Effector memory CD4-positive, alpha-beta T cell (primary cell): ENCODE results near the gene TFPI.

Experiments used
- DNase-seq, 3 donors: peaks; one replicate each; pipeline ENCODE4 v3.0.0-alpha.2; 2020
- H3K27ac ChIP-seq: 2 replicates; pipeline ENCODE4 v1.7.0; 2013; ENCODE audit warnings: mild to moderate bottlenecking, low read length, moderate library complexity; ENCODE audit not compliant: insufficient read depth, poor library complexity, severe bottlenecking
- H3K27me3 ChIP-seq: replicated peaks from 2 replicates; pipeline ENCODE4 v1.7.0; 2013; ENCODE audit warnings: mild to moderate bottlenecking, low read length; ENCODE audit not compliant: insufficient read depth, control insufficient read depth, poor library complexity, severe bottlenecking
- H3K36me3 ChIP-seq: 2 replicates; pipeline ENCODE4 v1.7.0; 2013; ENCODE audit warnings: mild to moderate bottlenecking, low read length, moderate library complexity; ENCODE audit not compliant: control insufficient read depth, insufficient read depth
- H3K4me1 ChIP-seq: 2 replicates; pipeline ENCODE4 v1.7.0; 2013; ENCODE audit warnings: low read length, mild to moderate bottlenecking; ENCODE audit not compliant: control insufficient read depth, insufficient read depth, poor library complexity, severe bottlenecking
- H3K4me3 ChIP-seq: 2 replicates; pipeline ENCODE4 v1.7.0; 2013; ENCODE audit warnings: low read length, low read depth, mild to moderate bottlenecking; ENCODE audit not compliant: insufficient read depth, poor library complexity, severe bottlenecking
- H3K9me3 ChIP-seq: 2 replicates; pipeline ENCODE4 v1.7.0; 2013; ENCODE audit warnings: mild to moderate bottlenecking, low read length, moderate library complexity; ENCODE audit not compliant: control insufficient read depth

TFPI gene

DNA sequence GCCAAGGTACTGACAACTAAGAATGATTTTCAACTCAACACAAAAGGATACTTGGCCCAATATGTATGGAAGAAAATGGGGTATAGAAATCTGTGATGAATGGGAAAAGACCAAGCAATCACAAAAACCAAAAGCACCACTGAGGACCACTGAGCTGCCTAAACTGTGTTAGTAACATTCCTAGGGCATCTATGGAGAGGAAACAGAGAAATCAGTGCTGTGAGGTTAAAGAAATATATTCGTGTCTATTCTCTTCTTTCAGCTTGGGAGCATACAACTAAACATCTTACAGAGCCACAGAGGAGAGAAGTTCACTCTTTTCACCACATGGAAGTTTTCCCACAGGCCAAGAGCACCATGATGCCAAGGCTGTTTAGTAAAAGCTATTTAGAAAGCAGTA, 58.9 kb downstream of the TFPI start:
- Histone ChIP-seq H3K27me3 (no peaks in the 10 kb centered on the region), H3K9me3 (no peaks in the 10 kb centered on the region), H3K36me3 (no peaks in the 10 kb centered on the region), H3K27ac (no peak overlapping the region), H3K4me1 (no peaks in the 10 kb centered on the region), H3K4me3 (no peak overlapping the region)
- DNase-seq: no peak

DNA sequence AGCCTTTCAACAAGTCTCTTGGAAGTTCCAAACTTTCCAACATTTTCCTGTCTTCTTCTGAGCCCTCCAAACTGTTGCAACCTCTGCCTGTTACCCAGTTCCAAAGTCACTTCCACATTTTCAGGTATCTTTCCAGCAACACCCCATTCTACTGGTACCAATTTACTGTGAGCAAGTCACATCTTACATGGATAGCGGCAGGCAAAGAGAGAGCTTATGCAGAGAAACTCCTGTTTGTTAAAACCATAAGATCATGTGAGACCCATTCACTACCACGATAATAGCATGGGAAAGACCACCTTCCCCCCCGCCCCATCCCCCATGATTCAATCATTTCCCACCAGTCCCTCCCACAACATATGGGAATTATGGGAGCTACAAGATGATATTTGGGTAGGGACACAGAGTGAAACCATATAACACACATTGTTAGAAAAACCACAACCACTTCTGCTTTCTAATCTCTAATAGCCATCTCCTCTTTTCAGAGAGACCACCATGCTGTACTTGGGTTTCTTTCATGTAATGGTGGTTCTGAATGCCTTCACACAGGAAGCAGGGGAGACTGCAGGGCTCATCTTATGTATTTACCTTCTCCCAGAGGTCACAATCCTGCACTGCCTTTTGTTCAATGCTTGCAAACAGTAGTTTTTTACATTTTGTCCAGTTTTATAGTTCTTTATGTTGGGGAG, 60.2 kb downstream of the TFPI start:
- Histone ChIP-seq H3K9me3 (no peaks in the 10 kb centered on the region), H3K4me1 (no peaks in the 10 kb centered on the region), H3K27me3 (no peaks in the 10 kb centered on the region), H3K4me3 (no peak overlapping the region), H3K36me3 (no peaks in the 10 kb centered on the region), H3K27ac (no peak overlapping the region)
- DNase-seq: no peak

DNA sequence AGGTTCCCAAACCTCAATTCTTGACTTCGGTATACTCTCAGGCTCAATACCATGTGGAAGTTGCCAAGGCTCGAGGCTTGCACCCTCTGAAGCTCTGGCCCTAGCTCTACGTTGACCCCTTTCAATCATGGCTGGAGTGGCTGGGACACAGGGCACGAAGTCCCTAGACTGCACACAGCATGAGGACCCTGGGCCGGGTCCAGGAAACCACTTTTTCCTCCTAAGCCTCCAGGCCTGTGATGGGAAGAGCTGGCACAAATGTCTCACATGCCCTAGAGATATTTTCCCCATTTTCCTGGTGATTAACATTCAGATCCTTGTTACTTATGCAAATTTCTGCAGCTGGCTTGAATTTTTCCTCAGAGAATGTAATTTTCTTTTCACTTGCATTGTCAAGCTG, 61.1 kb downstream of the TFPI start:
- Histone ChIP-seq H3K36me3 (no peaks in the 10 kb centered on the region), H3K9me3 (no peaks in the 10 kb centered on the region), H3K4me3 (no peak overlapping the region), H3K27me3 (no peaks in the 10 kb centered on the region), H3K27ac (no peak overlapping the region), H3K4me1 (no peaks in the 10 kb centered on the region)
- no peak for DNase-seq

DNA sequence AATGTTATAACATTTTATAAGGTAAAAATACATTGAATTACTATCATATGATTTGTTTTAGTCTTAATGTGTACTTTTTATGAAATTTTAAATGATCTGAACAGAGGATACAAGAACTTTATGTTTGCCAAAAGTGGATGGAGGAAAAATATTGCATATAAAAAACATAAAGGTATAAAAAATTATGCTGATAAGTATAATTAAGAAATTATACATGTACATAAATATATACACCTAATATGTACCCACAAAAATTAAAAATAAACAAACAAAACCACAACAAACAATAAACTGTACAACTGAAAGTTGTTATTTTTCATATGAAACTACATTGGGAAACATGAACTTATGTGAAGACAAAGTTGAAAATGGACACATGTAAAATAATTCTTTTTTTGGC, 68.0 kb downstream of the TFPI start:
- Histone ChIP-seq H3K9me3 (no peaks in the 10 kb centered on the region), H3K4me1 (no peaks in the 10 kb centered on the region), H3K4me3 (no peak overlapping the region), H3K36me3 (no peaks in the 10 kb centered on the region), H3K27ac (no peak overlapping the region), H3K27me3 (no peaks in the 10 kb centered on the region)
- no peak for DNase-seq

DNA sequence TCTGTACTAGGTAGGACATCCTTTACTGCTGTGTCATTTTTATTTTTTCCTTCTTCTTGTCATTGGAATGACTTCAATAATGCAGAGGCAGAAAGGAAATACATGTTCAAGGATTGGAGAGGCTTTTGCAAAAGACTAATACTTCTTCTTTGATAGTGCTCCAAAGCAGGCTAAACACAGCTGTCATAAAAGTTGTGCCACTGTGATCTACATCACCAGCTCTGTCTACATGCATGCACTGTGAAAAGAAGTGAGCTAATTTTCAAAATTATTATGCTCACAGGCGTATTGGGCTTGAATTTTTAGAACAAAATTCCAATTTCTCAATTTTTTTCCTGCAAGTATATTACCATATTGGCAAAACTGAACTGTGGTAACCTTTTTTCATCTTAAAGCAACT, 68.7 kb downstream of the TFPI start:
- no peaks in the 10 kb centered on the region for H3K27me3 ChIP-seq
- no peak for DNase-seq

DNA sequence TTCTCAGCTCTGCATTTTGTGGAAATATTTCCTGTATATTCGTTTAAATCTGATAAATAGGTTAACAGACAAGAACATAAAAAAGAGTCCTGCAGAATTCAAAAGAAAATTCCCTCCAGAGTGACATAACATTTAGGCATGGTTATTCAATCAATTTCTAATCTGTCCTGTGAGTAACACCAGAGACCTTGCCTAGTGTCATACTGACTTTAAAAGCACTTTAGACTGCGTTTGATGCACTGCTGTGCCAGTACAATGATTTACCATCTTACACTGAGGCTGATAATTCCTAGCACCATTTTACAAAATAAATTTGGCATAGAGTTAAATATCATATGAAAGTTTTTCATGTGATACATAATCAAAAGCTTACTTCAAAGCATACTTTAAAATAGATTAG, 70.7 kb downstream of the TFPI start:
- Histone ChIP-seq H3K4me1 (no peaks in the 10 kb centered on the region), H3K36me3 (no peaks in the 10 kb centered on the region), H3K27ac (no peak overlapping the region), H3K27me3 (no peaks in the 10 kb centered on the region), H3K4me3 (no peak overlapping the region), H3K9me3 (no peaks in the 10 kb centered on the region)
- DNase-seq: no peak

More for the DNA sequence above, 68.7 kb downstream of the TFPI start:
- Histone ChIP-seq H3K36me3 (no peaks in the 10 kb centered on the region), H3K4me1 (no peaks in the 10 kb centered on the region), H3K27ac (no peak overlapping the region), H3K4me3 (no peak overlapping the region), H3K9me3 (no peaks in the 10 kb centered on the region)

DNA sequence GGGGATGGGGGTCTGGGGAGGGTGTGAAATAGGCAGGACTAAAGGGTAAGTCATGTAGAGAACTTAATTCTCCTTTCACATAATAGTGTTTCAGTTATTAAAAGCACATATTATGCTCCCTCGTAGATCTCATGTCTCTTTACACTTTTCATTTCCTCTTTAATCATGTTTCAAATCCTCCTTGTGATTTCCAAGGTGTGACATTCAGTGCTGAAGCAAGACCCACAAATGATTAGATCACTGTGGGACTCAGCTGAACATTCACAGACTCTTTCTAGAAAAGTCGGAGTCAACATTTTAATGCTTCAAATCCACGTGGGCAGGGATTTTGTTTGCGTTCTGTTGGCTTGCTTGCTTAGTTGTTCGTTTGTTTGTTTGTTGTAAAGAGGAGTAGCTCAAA, 71.4 kb downstream of the TFPI start:
- Histone ChIP-seq H3K36me3 (no peaks in the 10 kb centered on the region), H3K27ac (no peak overlapping the region), H3K4me1 (no peaks in the 10 kb centered on the region), H3K9me3 (no peaks in the 10 kb centered on the region), H3K4me3 (no peak overlapping the region), H3K27me3 (no peaks in the 10 kb centered on the region)
- no peak for DNase-seq

DNA sequence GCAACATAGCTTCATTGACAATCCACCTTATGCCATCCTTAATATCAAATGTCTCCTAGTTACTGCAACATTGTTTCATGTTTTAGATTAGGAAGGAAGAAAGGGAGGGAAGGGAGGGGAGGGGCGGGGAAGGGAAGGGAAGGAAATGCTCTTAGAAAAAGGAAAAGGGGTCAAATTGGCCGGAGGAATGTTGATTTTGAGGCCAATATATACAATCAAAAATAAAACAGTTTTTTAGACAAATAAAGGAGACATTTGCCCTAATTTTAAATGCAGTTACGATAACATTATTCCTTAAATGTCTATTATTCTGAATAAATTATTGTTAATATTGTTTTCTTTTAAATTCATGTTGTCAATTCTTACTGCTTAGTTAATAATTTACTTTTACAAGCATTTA, 72.7 kb downstream of the TFPI start:
- no peak overlapping the region for H3K4me3 ChIP-seq
- H3K4me1 ChIP-seq: no peaks in the 10 kb centered on the region
- no peaks in the 10 kb centered on the region for H3K27me3 ChIP-seq
- no peaks in the 10 kb centered on the region for H3K9me3 ChIP-seq
- no peak overlapping the region for H3K27ac ChIP-seq
- no peak for DNase-seq
- no peaks in the 10 kb centered on the region for H3K36me3 ChIP-seq

DNA sequence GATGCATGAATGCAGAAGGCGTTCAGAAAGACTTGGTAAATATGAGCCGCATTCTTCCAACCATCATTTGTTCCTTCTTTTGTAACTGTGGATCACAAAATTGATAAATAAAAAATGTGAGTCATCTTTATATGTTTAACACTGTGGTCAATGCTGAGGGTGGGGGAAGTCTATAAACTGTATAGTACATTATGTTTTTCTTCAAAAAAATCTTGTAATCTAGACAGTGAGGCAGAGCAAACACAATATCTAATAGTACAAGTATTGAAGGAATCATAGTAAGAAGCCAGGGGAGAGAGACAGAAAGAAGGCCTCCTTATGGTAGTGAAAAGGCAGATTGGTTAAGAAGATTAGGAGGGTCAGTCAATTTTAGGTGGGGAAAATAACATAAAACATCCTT, 75.5 kb downstream of the TFPI start:
- DNase-seq: no peak
- Histone ChIP-seq H3K4me3 (no peak overlapping the region), H3K9me3 (no peaks in the 10 kb centered on the region), H3K4me1 (no peaks in the 10 kb centered on the region), H3K36me3 (no peaks in the 10 kb centered on the region), H3K27ac (no peak overlapping the region), H3K27me3 (no peaks in the 10 kb centered on the region)

DNA sequence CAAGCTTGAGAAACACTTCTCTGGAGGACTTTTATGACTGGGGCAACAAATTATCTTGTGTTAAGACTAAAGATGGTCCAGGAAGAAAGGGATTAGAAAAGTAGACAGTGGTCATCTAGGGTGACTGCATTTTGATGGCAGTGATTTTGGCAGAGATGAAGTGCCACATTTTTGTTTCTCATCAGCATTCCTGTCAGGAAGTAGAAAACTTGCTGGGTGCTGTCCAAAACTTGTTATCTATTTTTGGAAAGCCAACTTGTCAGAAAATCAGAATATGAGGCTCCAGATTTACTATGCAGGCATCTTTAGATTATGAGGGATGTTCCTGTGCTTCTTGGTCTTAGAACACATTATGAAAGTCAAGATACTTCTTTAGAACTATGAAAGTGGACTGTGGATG, 77.2 kb downstream of the TFPI start:
- Histone ChIP-seq H3K36me3 (no peaks in the 10 kb centered on the region), H3K4me3 (no peak overlapping the region), H3K9me3 (no peaks in the 10 kb centered on the region), H3K4me1 (no peaks in the 10 kb centered on the region), H3K27me3 (no peaks in the 10 kb centered on the region), H3K27ac (no peak overlapping the region)
- DNase-seq: no peak
